ENCODE data around the gene QPCT.

The QPCT gene

GRCh38 chr2:37342591-37343220 is 1.7 kb upstream of the QPCT start:
- Histone ChIP-seq H3K4me2 (ENCODE audit: low read length) (no peak overlapping the region), H3F3A (ENCODE audit: control insufficient read depth, insufficient read depth) (peaks cover 21% of the 10 kb centered on the region), H3K36me3 (ENCODE audit: control insufficient read depth, low read length) (no peaks in the 10 kb centered on the region), H3K27me3 (ENCODE audit: control insufficient read depth, low read length) (no peaks in the 10 kb centered on the region), H4K20me1 (ENCODE audit: control insufficient read depth, insufficient read depth, low read depth, low read length) (no peaks in the 10 kb centered on the region), H3K79me2 (ENCODE audit: control insufficient read depth, low read length) (no peaks in the 10 kb centered on the region), H3K4me3 (ENCODE audit: low read length) (no peak overlapping the region), H3K9me2 (replicated peaks; ENCODE audit: control insufficient read depth, low read length) (no peaks in the 10 kb centered on the region), H3K9me3 (ENCODE audit: control insufficient read depth, insufficient read depth, low read length) (no peaks in the 10 kb centered on the region), H3K4me1 (ENCODE audit: control insufficient read depth, low read length) (peaks cover 62% of the 10 kb centered on the region), H3K27ac (ENCODE audit: low read depth, low read length) (no peak overlapping the region)
- TF ChIP-seq EZH2phosphoT487 (IDR thresholded peaks at IDR 0.05; ENCODE audit: borderline replicate concordance, low read length) (no peak), CTCF (IDR thresholded peaks at IDR 0.05; ENCODE audit: low read depth, low read length, poor library complexity, severe bottlenecking) (no peak)

DNA sequence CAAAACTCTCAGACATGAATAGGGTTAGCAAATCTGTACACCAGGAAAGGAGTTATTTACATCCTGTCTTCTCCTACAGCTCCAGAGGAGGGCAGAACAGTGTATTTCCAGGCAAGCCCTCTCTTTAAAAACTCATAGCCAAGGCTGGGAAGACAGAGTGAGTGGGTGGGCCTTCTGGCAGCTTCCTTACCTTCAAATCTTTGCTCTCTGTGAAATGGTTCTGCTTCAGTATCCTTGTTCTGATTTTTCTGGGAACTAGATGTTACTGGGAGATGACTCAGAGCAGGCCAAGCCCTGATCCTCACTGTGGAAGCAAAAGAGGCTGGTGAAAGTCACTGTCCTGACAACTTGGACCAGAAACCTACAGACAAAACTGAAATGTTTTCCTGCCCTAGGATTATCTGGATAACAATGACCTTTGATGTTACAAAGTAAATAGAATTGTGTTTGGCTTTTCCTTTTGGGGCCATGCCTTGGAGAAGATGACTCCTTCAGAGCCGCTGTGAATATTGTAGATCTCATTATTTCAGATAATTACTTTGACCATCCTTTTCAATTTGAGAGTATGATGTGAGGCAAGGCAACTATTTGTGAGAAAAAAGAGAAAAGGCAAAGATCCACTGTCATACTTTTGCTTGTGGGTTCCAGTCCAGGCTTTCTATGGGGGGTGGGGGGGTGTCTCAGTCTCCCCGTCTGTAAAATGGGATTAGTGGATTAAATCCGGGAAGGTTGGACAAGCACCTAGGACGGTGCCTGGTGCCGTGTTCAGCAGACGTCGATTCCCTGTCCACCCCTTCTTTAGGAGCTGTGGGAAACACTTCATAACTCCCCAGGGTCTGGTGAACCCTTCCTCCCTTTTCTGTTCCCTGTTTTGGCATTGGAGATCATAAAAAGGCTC is 644 bp upstream of the QPCT start:
- Histone ChIP-seq H3F3A (ENCODE audit: control insufficient read depth, insufficient read depth) (peaks cover 17% of the 10 kb centered on the region), H3K4me1 (ENCODE audit: control insufficient read depth, low read length) (peaks cover 51% of the 10 kb centered on the region), H3K4me3 (ENCODE audit: low read length) (peak overlapping the region; percentile 81), H3K4me2 (ENCODE audit: low read length) (peak overlapping the region; percentile 96), H3K27me3 (ENCODE audit: control insufficient read depth, low read length) (no peaks in the 10 kb centered on the region), H3K79me2 (ENCODE audit: control insufficient read depth, low read length) (no peaks in the 10 kb centered on the region), H4K20me1 (ENCODE audit: control insufficient read depth, insufficient read depth, low read depth, low read length) (no peaks in the 10 kb centered on the region), H3K9me3 (ENCODE audit: control insufficient read depth, insufficient read depth, low read length) (no peaks in the 10 kb centered on the region), H3K27ac (ENCODE audit: low read depth, low read length) (no peak overlapping the region), H3K9me2 (replicated peaks; ENCODE audit: control insufficient read depth, low read length) (no peaks in the 10 kb centered on the region), H3K36me3 (ENCODE audit: control insufficient read depth, low read length) (no peaks in the 10 kb centered on the region)
- TF ChIP-seq CTCF (IDR thresholded peaks at IDR 0.05; ENCODE audit: low read depth, low read length, poor library complexity, severe bottlenecking) (peak; percentile 54), EZH2phosphoT487 (IDR thresholded peaks at IDR 0.05; ENCODE audit: borderline replicate concordance, low read length) (no peak)

GRCh38 chr2:37348155-37348554 is 3.7 kb downstream of the QPCT start:
- H4K20me1 ChIP-seq (ENCODE audit: control insufficient read depth, insufficient read depth, low read depth, low read length): no peaks in the 10 kb centered on the region
- no peaks in the 10 kb centered on the region for H3K9me2 ChIP-seq (replicated peaks; ENCODE audit: control insufficient read depth, low read length)
- TF ChIP-seq CTCF (IDR thresholded peaks at IDR 0.05; ENCODE audit: low read depth, low read length, poor library complexity, severe bottlenecking) (no peak), EZH2phosphoT487 (IDR thresholded peaks at IDR 0.05; ENCODE audit: borderline replicate concordance, low read length) (no peak)
- no peak overlapping the region for H3K4me3 ChIP-seq (ENCODE audit: low read length)
- H3K4me2 ChIP-seq (ENCODE audit: low read length): no peak overlapping the region
- H3K79me2 ChIP-seq (ENCODE audit: control insufficient read depth, low read length): no peaks in the 10 kb centered on the region
- no peaks in the 10 kb centered on the region for H3K9me3 ChIP-seq (ENCODE audit: control insufficient read depth, insufficient read depth, low read length)
- H3K27me3 ChIP-seq (ENCODE audit: control insufficient read depth, low read length): no peaks in the 10 kb centered on the region
- H3K36me3 ChIP-seq (ENCODE audit: control insufficient read depth, low read length): no peaks in the 10 kb centered on the region
- H3K27ac ChIP-seq (ENCODE audit: low read depth, low read length): no peak overlapping the region
- peaks cover 13% of the 10 kb centered on the region for H3F3A ChIP-seq (ENCODE audit: control insufficient read depth, insufficient read depth)
- peaks cover 51% of the 10 kb centered on the region for H3K4me1 ChIP-seq (ENCODE audit: control insufficient read depth, low read length)
